MV-4-11 (cell line): ENCODE measurements around the gene MYL5.
"Not testable (repeated sequence)": the region's sequence is repeated elsewhere in the genome, so short reads cannot be mapped to it uniquely, and the experiment has no call there.

Source experiments
- DNase-seq: peaks from one replicate; lab custom pipeline; 2025; lab: John Stamatoyannopoulos, UW

MYL5 gene

GRCh38 chr4:674172-675035 is at the start of gene MYL5, which contains the start of gene ATP5ME:
TSS of gene MYL5 (plus strand) at chr4:674542. CDS start at chr4:678027, 3,485 bp downstream.
TSS of gene ATP5ME (minus strand) at chr4:674276. CDS start at chr4:674247, 29 bp downstream.
- DNase-seq = peak; percentile 90

GRCh38 chr4:624705-625590 is 49.4 kb upstream of the MYL5 start, which contains the start of gene PDE6B:
TSS of gene PDE6B (plus strand) at chr4:625573. CDS start at chr4:625627, 54 bp downstream.
- DNase-seq = no peak

- DNase-seq = no peak
Observed at GRCh38 chr4:625631-626161, 48.6 kb upstream of the MYL5 start.

GRCh38 chr4:626201-627091 is 47.9 kb upstream of the MYL5 start:
- no peak for DNase-seq

GRCh38 chr4:627347-628125 is 46.8 kb upstream of the MYL5 start:
- no peak for DNase-seq

- no peak for DNase-seq
Observed at GRCh38 chr4:628311-628741, 46.0 kb upstream of the MYL5 start.

- DNase-seq = no peak
Observed at GRCh38 chr4:628821-629635, 45.3 kb upstream of the MYL5 start.

- DNase-seq = no peak
Observed at GRCh38 chr4:629636-629914, 44.8 kb upstream of the MYL5 start.

- no peak for DNase-seq
Observed at GRCh38 chr4:629915-630641, 44.3 kb upstream of the MYL5 start.

- DNase-seq = no peak
Observed at GRCh38 chr4:630656-631055, 43.7 kb upstream of the MYL5 start.

GRCh38 chr4:632196-632790 is 42.0 kb upstream of the MYL5 start:
- no peak for DNase-seq

- DNase-seq = no peak
Observed at GRCh38 chr4:632926-633325, 41.4 kb upstream of the MYL5 start.

- no peak for DNase-seq
Observed at GRCh38 chr4:633406-633805, 40.9 kb upstream of the MYL5 start.

GRCh38 chr4:633976-634598 is 40.3 kb upstream of the MYL5 start:
- no peak for DNase-seq

GRCh38 chr4:634599-634985 is 39.8 kb upstream of the MYL5 start:
- DNase-seq = no peak

GRCh38 chr4:635066-635835 is 39.1 kb upstream of the MYL5 start:
- DNase-seq = not testable (repeated sequence)

- DNase-seq = no peak
Observed at GRCh38 chr4:635851-636627, 38.3 kb upstream of the MYL5 start.
